GM21381 (cell line): Measurements from ENCODE around the gene PDZD4.

Source experiments
- ATAC-seq: cut with Tn5 transposase; IDR thresholded peaks from one replicate; pipeline ENCODE4 v1.9.1; 2021; ENCODE audit warnings: mild to moderate bottlenecking, moderate library complexity; ENCODE audit not compliant: unreplicated experiment

PDZD4 gene

GRCh38 chrX:153829799-153830639 is at the start of gene PDZD4:
PDZD4 (minus strand) TSS chrX:153830544; CDS start chrX:153830298, 246 bp downstream.
- no peak for ATAC-seq

- ATAC-seq = no peak
Measured at GRCh38 chrX:153879741-153880439, 49.5 kb upstream of the PDZD4 start.

- no peak for ATAC-seq
Measured at GRCh38 chrX:153878969-153879653, 48.8 kb upstream of the PDZD4 start.

- no peak for ATAC-seq
Measured at GRCh38 chrX:153878345-153878744, 48.0 kb upstream of the PDZD4 start.

- ATAC-seq = no peak
Measured at GRCh38 chrX:153877571-153878261, 47.4 kb upstream of the PDZD4 start.

GRCh38 chrX:153876112-153876491 is 45.8 kb upstream of the PDZD4 start:
- no peak for ATAC-seq

- ATAC-seq = no peak
Measured at GRCh38 chrX:153875391-153876111, 45.2 kb upstream of the PDZD4 start.

- no peak for ATAC-seq
Measured at GRCh38 chrX:153874366-153875125, 44.2 kb upstream of the PDZD4 start.

GRCh38 chrX:153874085-153874365 is 43.7 kb upstream of the PDZD4 start:
- no peak for ATAC-seq

GRCh38 chrX:153873282-153874084 is 43.1 kb upstream of the PDZD4 start:
- no peak for ATAC-seq

GRCh38 chrX:153871946-153872878 is 41.9 kb upstream of the PDZD4 start:
- no peak for ATAC-seq

GRCh38 chrX:153871451-153871850 is 41.1 kb upstream of the PDZD4 start:
- no peak for ATAC-seq

GRCh38 chrX:153870791-153871360 is 40.5 kb upstream of the PDZD4 start:
- no peak for ATAC-seq

GRCh38 chrX:153870288-153870690 is 39.9 kb upstream of the PDZD4 start:
- ATAC-seq = no peak

GRCh38 chrX:153869473-153870287 is 39.3 kb upstream of the PDZD4 start:
- no peak for ATAC-seq

- ATAC-seq = no peak
Measured at GRCh38 chrX:153868576-153869472, 38.5 kb upstream of the PDZD4 start.
